Activated CD4-positive, alpha-beta T cell treated with anti-CD3 and anti-CD28 coated beads, Interleukin-2, amount 10 ng/mL, durations not matched to agents 24 days and 14 days (primary cell): ENCODE results near the gene POMT1. TPM values are rescaled to one million over a fixed set of nuclear protein-coding genes. Genes with fewer than 3 reads are reported as not detected.
A peak's percentile ranks its signal among the peaks of the same experiment; 100 is the strongest.

ENCODE experiments used
- DNase-seq: peaks from one replicate; pipeline ENCODE4 v3.0.0; 2022
- H3K27ac Mint-ChIP-seq: one replicate; pipeline ENCODE4 v1.8.0; 2022; ENCODE audit warnings: mild to moderate bottlenecking, mixed read lengths
- H3K27me3 Mint-ChIP-seq: one replicate; pipeline ENCODE4 v1.8.0; 2022; ENCODE audit warnings: mixed read lengths
- H3K36me3 Mint-ChIP-seq: one replicate; pipeline ENCODE4 v1.8.0; 2022; ENCODE audit warnings: low read depth, mild to moderate bottlenecking, mixed read lengths
- H3K4me1 Mint-ChIP-seq: one replicate; pipeline ENCODE4 v1.8.0; 2021; ENCODE audit warnings: mixed read lengths
- H3K4me3 Mint-ChIP-seq: one replicate; pipeline ENCODE4 v1.8.0; 2022; ENCODE audit warnings: mild to moderate bottlenecking, moderate library complexity, mixed read lengths
- H3K9me3 Mint-ChIP-seq: one replicate; pipeline ENCODE4 v1.8.0; 2021; ENCODE audit warnings: mixed read lengths
- intact Hi-C: fragments of 100-400 bp; cut with micrococcal nuclease; formaldehyde crosslinking; loops from one replicate; pipeline ENCODE4 v1.15.1; 2023
- total RNA-seq: library from RNA; stranded (reverse); gene quantifications from 2 replicates; pipeline ENCODE4 v1.2.3, GENCODE V29; 2022

POMT1 gene
- total RNA-seq, 1 donor from 2014 or later = 34.6 TPM

- Mint-ChIP-seq H3K4me1 (no peaks in the 10 kb centered on the region), H3K36me3 (peaks cover 52% of the 10 kb centered on the region), H3K27me3 (no peaks in the 10 kb centered on the region), H3K4me3 (no peak overlapping the region), H3K27ac (no peak overlapping the region), H3K9me3 (no peaks in the 10 kb centered on the region)
- DNase-seq = no peak
- intact Hi-C loops = no loop called here
These were observed 14.2 kb downstream of the POMT1 start for GRCh38 chr9:131516930-131517329.

GRCh38 chr9:131517761-131518190 lies 15.1 kb downstream of the POMT1 start:
- Mint-ChIP-seq H3K4me1 (no peaks in the 10 kb centered on the region), H3K27ac (no peak overlapping the region), H3K9me3 (no peaks in the 10 kb centered on the region), H3K4me3 (no peak overlapping the region), H3K27me3 (no peaks in the 10 kb centered on the region), H3K36me3 (peaks cover 54% of the 10 kb centered on the region)
- no peak for DNase-seq
- intact Hi-C loops = no loop called here

GRCh38 chr9:131518553-131518952 lies 15.8 kb downstream of the POMT1 start:
- intact Hi-C loops = no loop called here
- no peak for DNase-seq
- H3K36me3 Mint-ChIP-seq = peaks cover 55% of the 10 kb centered on the region
- H3K27me3 Mint-ChIP-seq = no peaks in the 10 kb centered on the region
- no peaks in the 10 kb centered on the region for H3K9me3 Mint-ChIP-seq
- no peaks in the 10 kb centered on the region for H3K4me1 Mint-ChIP-seq
- H3K4me3 Mint-ChIP-seq = no peak overlapping the region
- H3K27ac Mint-ChIP-seq = no peak overlapping the region

- Mint-ChIP-seq H3K9me3 (no peaks in the 10 kb centered on the region), H3K4me1 (peaks cover 2% of the 10 kb centered on the region), H3K27ac (no peak overlapping the region), H3K4me3 (no peak overlapping the region), H3K27me3 (no peaks in the 10 kb centered on the region), H3K36me3 (peaks cover 56% of the 10 kb centered on the region)
- intact Hi-C loops = no loop called here
- no peak for DNase-seq
These were observed 17.8 kb downstream of the POMT1 start for GRCh38 chr9:131520503-131520902.

- intact Hi-C loops = no loop called here
- Mint-ChIP-seq H3K27ac (no peak overlapping the region), H3K36me3 (peaks cover 57% of the 10 kb centered on the region)
These were observed 18.5 kb downstream of the POMT1 start for GRCh38 chr9:131521203-131521602.

DNA sequence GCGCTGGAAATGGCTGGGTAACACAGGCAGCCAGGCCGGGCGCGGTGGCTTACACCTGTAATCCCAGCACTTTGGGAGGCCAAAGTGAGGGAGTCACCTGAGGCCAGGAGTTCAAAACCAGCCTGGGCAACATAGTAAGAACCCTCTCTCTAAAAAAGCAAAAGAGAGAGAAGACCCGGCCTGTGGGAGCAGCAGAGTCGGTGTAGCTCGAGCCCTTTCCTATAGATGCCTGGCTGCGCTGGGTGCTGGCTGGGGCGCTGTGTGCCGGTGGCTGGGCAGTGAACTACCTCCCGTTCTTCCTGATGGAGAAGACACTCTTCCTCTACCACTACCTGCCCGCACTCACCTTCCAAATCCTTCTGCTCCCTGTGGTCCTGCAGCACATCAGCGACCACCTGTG lies 19.1 kb downstream of the POMT1 start:
- H3K27ac Mint-ChIP-seq = no peak overlapping the region
- H3K27me3 Mint-ChIP-seq = no peaks in the 10 kb centered on the region
- H3K9me3 Mint-ChIP-seq = no peaks in the 10 kb centered on the region
- intact Hi-C loops = no loop called here
- peaks cover 63% of the 10 kb centered on the region for H3K36me3 Mint-ChIP-seq
- peaks cover 2% of the 10 kb centered on the region for H3K4me1 Mint-ChIP-seq
- no peak for DNase-seq
- no peak overlapping the region for H3K4me3 Mint-ChIP-seq

More at GRCh38 chr9:131521203-131521602, 18.5 kb downstream of the POMT1 start:
- DNase-seq = no peak
- H3K4me3 Mint-ChIP-seq = no peak overlapping the region
- H3K4me1 Mint-ChIP-seq = peaks cover 2% of the 10 kb centered on the region
- H3K27me3 Mint-ChIP-seq = no peaks in the 10 kb centered on the region
- no peaks in the 10 kb centered on the region for H3K9me3 Mint-ChIP-seq

GRCh38 chr9:131522257-131523085 lies 19.8 kb downstream of the POMT1 start:
- H3K27ac Mint-ChIP-seq = no peak overlapping the region
- no peak for DNase-seq
- H3K4me3 Mint-ChIP-seq = no peak overlapping the region
- H3K27me3 Mint-ChIP-seq = no peaks in the 10 kb centered on the region
- peaks cover 2% of the 10 kb centered on the region for H3K4me1 Mint-ChIP-seq
- no peaks in the 10 kb centered on the region for H3K9me3 Mint-ChIP-seq
- peaks cover 66% of the 10 kb centered on the region for H3K36me3 Mint-ChIP-seq
- intact Hi-C loops = no loop called here

- Mint-ChIP-seq H3K27ac (no peak overlapping the region), H3K9me3 (no peaks in the 10 kb centered on the region), H3K4me3 (no peak overlapping the region), H3K36me3 (peaks cover 60% of the 10 kb centered on the region), H3K27me3 (no peaks in the 10 kb centered on the region), H3K4me1 (peaks cover 2% of the 10 kb centered on the region)
- intact Hi-C loops = no loop called here
- DNase-seq = no peak
These were observed 20.3 kb downstream of the POMT1 start for GRCh38 chr9:131523086-131523388.

DNA sequence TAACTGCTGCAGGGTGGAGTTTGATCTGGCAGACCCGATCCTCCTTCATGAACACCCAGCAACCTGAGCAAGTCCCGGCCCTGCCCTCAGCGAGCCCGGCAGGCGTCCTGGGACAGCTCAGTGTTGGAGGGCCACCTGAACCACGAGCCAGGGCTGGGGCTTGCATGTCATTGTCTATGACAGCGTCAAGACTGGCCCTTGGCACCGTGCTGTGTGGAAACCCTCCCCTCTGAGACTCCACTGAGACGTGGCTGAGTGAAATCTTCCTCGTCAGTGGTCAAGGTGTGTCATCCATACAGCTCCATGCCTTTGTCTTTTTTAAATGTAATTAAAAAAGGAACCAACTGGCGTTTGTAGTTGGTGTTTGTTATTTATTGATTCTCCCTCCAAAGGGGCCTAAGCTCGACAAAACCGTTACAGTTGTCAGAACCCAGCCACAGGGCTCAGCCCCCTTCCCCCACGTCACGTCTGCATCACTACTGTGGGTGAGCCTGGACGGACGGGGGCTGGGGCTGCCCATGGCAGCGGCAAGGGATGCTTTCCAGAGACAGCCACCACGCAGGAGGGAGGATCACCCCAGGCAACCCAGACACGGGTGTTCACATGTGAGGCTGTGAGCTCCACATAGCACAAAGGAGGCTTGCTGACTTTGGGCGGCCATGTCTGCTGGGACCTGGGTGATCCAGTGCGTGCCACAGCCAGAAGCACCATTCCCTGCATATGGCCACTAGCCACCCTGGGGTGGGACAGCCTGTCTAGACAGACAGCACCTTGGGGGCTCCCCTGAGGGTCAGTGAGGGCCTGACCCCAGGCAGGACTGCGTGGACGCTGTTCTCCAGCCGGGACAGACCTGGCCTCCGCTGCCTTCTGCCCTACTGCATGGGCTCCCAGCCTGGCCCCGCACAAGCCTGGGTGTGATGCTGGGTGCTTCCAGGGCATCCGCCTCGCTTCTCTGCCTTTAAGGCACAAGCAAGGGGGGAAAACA lies 21.0 kb downstream of the POMT1 start:
- H3K4me3 Mint-ChIP-seq = no peak overlapping the region
- intact Hi-C loops = no loop called here
- no peaks in the 10 kb centered on the region for H3K27me3 Mint-ChIP-seq
- peaks cover 4% of the 10 kb centered on the region for H3K4me1 Mint-ChIP-seq
- H3K9me3 Mint-ChIP-seq = no peaks in the 10 kb centered on the region
- no peak for DNase-seq
- peaks cover 60% of the 10 kb centered on the region for H3K36me3 Mint-ChIP-seq
- no peak overlapping the region for H3K27ac Mint-ChIP-seq

DNA sequence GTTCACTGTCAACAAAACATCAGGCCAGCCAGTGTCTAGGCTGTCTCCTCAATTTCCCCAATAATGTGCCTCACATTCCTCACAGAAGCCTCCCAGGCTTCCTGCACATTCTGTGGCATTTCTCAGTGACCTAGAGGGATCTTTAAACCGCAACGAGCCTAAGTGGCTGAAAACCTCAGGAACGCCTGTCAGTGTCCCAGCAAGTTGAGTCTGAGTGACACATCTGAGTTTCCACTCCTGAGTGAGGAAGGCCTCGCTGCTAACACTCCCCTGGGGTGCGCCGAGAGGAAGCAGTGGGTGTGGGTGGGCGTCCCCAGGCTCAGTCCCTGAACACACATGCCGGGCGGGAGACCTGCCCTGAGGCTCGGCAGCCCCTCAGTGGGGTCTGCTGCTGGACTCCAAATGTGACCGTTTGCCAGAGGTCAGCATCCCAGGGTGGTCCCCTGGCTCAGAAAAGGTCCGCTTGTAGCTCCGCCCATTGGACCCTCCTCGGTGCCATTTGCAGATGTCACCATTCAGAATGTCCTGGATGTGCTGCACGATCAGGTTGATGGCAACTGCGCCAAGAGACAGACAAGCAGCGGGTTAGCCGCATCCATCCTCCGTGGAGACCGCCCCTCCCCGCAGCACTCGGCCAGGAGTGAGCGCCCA lies 22.1 kb downstream of the POMT1 start:
- Mint-ChIP-seq H3K9me3 (no peaks in the 10 kb centered on the region), H3K27ac (no peak overlapping the region), H3K4me1 (peaks cover 6% of the 10 kb centered on the region), H3K36me3 (peaks cover 53% of the 10 kb centered on the region), H3K27me3 (no peaks in the 10 kb centered on the region), H3K4me3 (no peak overlapping the region)
- intact Hi-C loops = no loop called here
- DNase-seq = no peak

GRCh38 chr9:131525643-131526565 lies 23.2 kb downstream of the POMT1 start:
- Mint-ChIP-seq H3K9me3 (no peaks in the 10 kb centered on the region), H3K4me1 (peaks cover 9% of the 10 kb centered on the region), H3K27me3 (no peaks in the 10 kb centered on the region), H3K36me3 (peaks cover 47% of the 10 kb centered on the region), H3K4me3 (no peak overlapping the region), H3K27ac (no peak overlapping the region)
- DNase-seq = no peak
- intact Hi-C loops = no loop called here

GRCh38 chr9:131528186-131528585 lies 25.5 kb downstream of the POMT1 start:
- no peak for DNase-seq
- Mint-ChIP-seq H3K27ac (peak overlapping the region; percentile 45), H3K27me3 (no peaks in the 10 kb centered on the region), H3K4me3 (peak overlapping the region; percentile 61), H3K4me1 (peaks cover 9% of the 10 kb centered on the region), H3K36me3 (peaks cover 30% of the 10 kb centered on the region), H3K9me3 (no peaks in the 10 kb centered on the region)
- intact Hi-C loops = no loop called here

DNA sequence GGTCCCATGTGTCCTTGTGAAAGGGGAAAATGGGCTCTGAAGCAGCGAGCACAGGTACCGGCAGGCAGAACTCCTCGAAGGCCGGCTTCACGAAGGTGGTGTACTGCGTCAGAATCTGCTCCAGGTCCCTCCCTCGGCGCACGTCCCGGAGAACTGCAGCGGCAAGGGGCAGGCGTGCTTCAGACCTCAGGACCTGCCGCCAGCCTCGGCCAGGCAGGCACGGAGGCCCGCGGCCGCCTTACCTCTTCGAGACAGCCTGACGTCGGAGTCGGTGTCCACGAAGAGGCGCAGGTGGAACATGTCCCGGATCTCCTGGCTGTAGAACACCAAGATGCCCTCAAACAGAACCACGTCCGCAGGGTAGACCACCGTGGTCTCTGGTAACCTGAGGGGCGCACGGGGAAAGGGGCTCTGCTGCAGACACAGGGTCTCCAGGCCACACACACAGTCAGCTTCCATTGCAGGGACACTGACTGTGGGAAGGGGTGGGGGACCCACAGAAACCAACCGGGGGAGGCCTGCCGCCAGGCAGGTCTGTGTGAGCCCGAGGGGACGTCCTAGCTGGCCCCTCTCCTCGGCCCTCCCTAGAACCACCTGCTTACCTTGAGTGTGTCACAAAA lies 26.3 kb downstream of the POMT1 start:
- intact Hi-C loops = no loop called here
- H3K9me3 Mint-ChIP-seq = no peaks in the 10 kb centered on the region
- DNase-seq = no peak
- peaks cover 9% of the 10 kb centered on the region for H3K4me1 Mint-ChIP-seq
- H3K4me3 Mint-ChIP-seq = peak overlapping the region; percentile 86
- H3K27ac Mint-ChIP-seq = no peak overlapping the region
- H3K36me3 Mint-ChIP-seq = peaks cover 26% of the 10 kb centered on the region
- no peaks in the 10 kb centered on the region for H3K27me3 Mint-ChIP-seq
